BE2C (cell line): ENCODE data around the gene SLC35G6.

Source experiments
- DNase-seq: peaks from one replicate; pipeline ENCODE4 v3.0.0-alpha.2; 2020
- H3K27me3 ChIP-seq: fragments of 250-450 bp; sonication (Bioruptor Pico); 2 replicates; pipeline ENCODE4 v1.5.1; 2020; ENCODE audit warnings: mild to moderate bottlenecking
- H3K36me3 ChIP-seq: fragments of 250-450 bp; sonication (Bioruptor Pico); 2 replicates; pipeline ENCODE4 v1.5.1; 2020; ENCODE audit warnings: mild to moderate bottlenecking
- H3K4me1 ChIP-seq: fragments of 250-450 bp; sonication (Bioruptor Pico); 2 replicates; pipeline ENCODE4 v1.5.1; 2020
- H3K4me3 ChIP-seq: 2 replicates; pipeline ENCODE4 v1.5.1; 2011; ENCODE audit warnings: low read depth, low read length
- H3K9me3 ChIP-seq: fragments of 250-450 bp; sonication (Bioruptor Pico); 2 replicates; pipeline ENCODE4 v1.5.1; 2020
- TF ChIP-seq, protein P1 (sequence below): IDR thresholded peaks from 2 replicates; pipeline ENCODE4 v1.5.1; 2012; ENCODE audit warnings: mild to moderate bottlenecking, low read depth, low read length

Gene SLC35G6

GRCh38 chr17:7499161-7499560, 17.9 kb downstream of the SLC35G6 start:
- H3K27me3 ChIP-seq, result no peaks in the 10 kb centered on the region
- DNase-seq, result no peak
- peaks cover 62% of the 10 kb centered on the region for H3K36me3 ChIP-seq
- no peak overlapping the region for H3K4me3 ChIP-seq
- H3K9me3 ChIP-seq, result no peaks in the 10 kb centered on the region
- TF ChIP-seq, protein P1, sequence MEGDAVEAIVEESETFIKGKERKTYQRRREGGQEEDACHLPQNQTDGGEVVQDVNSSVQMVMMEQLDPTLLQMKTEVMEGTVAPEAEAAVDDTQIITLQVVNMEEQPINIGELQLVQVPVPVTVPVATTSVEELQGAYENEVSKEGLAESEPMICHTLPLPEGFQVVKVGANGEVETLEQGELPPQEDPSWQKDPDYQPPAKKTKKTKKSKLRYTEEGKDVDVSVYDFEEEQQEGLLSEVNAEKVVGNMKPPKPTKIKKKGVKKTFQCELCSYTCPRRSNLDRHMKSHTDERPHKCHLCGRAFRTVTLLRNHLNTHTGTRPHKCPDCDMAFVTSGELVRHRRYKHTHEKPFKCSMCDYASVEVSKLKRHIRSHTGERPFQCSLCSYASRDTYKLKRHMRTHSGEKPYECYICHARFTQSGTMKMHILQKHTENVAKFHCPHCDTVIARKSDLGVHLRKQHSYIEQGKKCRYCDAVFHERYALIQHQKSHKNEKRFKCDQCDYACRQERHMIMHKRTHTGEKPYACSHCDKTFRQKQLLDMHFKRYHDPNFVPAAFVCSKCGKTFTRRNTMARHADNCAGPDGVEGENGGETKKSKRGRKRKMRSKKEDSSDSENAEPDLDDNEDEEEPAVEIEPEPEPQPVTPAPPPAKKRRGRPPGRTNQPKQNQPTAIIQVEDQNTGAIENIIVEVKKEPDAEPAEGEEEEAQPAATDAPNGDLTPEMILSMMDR, result no peak
- no peaks in the 10 kb centered on the region for H3K4me1 ChIP-seq

GRCh38 chr17:7501729-7502128, 20.5 kb downstream of the SLC35G6 start:
- Histone ChIP-seq H3K9me3 (no peaks in the 10 kb centered on the region), H3K36me3 (peaks cover 56% of the 10 kb centered on the region), H3K27me3 (no peaks in the 10 kb centered on the region), H3K4me1 (no peaks in the 10 kb centered on the region), H3K4me3 (no peak overlapping the region)
- no peak for DNase-seq
- TF ChIP-seq, protein P1, result no peak

DNA sequence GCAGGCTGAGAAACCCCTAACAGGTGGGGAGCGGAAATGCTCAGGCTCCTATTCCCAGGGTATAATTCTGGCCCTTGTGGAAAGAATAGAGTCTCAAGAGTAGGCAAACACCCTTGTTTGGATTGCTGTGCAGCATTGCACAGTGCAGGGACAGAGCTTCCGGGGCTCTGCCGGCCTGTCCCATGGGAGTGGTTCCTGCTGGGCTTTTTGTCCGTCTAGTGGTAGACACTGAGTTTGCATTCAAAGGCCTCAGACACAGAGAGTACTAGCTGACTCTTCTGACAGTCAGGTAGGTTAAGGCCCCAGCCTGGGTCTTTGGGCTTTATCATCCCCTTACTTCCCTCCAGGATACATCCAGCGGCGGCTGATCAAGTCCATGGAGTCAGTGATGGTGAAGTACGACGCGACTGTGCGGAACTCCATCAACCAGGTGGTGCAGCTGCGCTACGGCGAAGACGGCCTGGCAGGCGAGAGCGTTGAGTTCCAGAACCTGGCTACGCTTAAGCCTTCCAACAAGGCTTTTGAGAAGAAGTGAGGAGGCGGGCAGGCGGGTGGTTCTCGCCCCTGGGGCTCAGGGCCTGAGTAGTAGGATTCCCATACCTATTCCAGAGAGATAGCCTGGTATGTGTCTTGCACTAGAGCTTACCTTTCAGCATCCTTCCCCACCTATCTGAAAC, 21.1 kb downstream of the SLC35G6 start:
- Histone ChIP-seq H3K9me3 (no peaks in the 10 kb centered on the region), H3K4me1 (no peaks in the 10 kb centered on the region), H3K36me3 (peaks cover 50% of the 10 kb centered on the region), H3K4me3 (no peak overlapping the region), H3K27me3 (no peaks in the 10 kb centered on the region)
- DNase-seq, result no peak
- TF ChIP-seq, protein P1, result no peak

- Histone ChIP-seq H3K9me3 (no peaks in the 10 kb centered on the region), H3K4me3 (no peak overlapping the region), H3K27me3 (no peaks in the 10 kb centered on the region), H3K4me1 (no peaks in the 10 kb centered on the region), H3K36me3 (peaks cover 43% of the 10 kb centered on the region)
- TF ChIP-seq, protein P1, result peak; percentile 38
- DNase-seq, result peak; percentile 27
Observed at GRCh38 chr17:7502987-7503386, 21.7 kb downstream of the SLC35G6 start.

DNA sequence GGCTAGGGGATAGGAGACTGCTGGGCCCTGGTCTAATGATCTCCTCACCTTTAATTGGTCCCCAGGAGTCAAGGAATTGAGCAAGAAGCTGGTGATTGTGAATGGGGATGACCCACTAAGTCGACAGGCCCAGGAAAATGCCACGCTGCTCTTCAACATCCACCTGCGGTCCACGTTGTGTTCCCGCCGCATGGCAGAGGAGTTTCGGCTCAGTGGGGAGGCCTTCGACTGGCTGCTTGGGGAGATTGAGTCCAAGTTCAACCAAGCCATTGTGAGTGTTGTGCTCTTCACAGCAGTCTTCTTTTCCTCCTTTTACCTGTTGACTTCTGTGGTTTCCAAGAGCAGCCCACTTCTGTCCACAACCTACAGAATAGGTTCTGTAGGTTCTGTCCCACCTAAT, 22.3 kb downstream of the SLC35G6 start:
- Histone ChIP-seq H3K36me3 (peaks cover 40% of the 10 kb centered on the region), H3K27me3 (no peaks in the 10 kb centered on the region), H3K4me1 (no peaks in the 10 kb centered on the region), H3K9me3 (no peaks in the 10 kb centered on the region), H3K4me3 (no peak overlapping the region)
- DNase-seq, result no peak
- TF ChIP-seq, protein P1, result no peak

DNA sequence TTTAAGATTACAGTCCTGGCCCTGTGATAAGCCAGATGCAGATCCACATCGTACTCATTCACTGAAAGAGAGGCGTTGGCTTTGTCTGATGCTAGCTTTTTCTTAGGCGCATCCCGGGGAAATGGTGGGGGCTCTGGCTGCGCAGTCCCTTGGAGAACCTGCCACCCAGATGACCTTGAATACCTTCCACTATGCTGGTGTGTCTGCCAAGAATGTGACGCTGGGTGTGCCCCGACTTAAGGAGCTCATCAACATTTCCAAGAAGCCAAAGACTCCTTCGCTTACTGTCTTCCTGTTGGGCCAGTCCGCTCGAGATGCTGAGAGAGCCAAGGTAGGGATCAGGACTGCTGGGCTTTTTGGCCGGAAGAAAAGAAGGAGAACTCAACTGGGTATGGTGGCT, 26.9 kb downstream of the SLC35G6 start:
- no peaks in the 10 kb centered on the region for H3K4me1 ChIP-seq
- no peaks in the 10 kb centered on the region for H3K27me3 ChIP-seq
- peaks cover 16% of the 10 kb centered on the region for H3K36me3 ChIP-seq
- TF ChIP-seq, protein P1, result no peak
- DNase-seq, result no peak
- H3K4me3 ChIP-seq, result no peak overlapping the region
- H3K9me3 ChIP-seq, result no peaks in the 10 kb centered on the region
